Measurements from ENCODE around the gene ETV5.

DNA sequence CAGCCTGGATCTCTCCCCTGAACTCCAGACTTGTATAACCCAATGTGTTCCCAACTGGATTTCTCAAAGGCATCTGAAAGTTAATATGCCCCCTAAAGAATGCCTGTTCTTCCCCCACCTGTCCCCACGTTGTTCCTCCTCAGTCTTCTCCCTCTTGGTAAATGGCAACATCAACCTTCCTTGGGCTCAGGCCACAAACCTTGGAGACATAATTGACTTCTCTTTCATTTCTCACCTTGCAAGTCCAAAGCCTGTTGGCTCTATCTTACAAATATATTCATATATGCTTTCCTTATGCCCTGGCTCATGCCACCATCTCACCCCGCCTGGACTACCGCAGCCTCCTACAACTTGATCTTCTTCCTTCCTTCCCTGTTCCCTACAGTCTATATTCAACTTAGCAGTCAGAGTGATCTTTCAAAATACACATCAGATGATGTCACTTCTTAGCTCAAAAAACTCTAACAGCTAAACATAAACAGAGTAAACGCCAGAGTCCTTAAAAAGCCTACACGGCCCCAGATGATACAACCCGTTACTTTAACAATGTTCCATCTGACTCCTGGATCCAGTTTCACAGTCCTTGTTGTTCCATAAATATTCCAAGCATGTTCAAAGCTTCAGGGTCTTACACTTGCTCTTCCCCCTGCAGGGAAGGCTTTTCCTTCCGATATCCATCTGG is 66.2 kb downstream of the ETV5 start:
- TF ChIP-seq, protein P1, sequence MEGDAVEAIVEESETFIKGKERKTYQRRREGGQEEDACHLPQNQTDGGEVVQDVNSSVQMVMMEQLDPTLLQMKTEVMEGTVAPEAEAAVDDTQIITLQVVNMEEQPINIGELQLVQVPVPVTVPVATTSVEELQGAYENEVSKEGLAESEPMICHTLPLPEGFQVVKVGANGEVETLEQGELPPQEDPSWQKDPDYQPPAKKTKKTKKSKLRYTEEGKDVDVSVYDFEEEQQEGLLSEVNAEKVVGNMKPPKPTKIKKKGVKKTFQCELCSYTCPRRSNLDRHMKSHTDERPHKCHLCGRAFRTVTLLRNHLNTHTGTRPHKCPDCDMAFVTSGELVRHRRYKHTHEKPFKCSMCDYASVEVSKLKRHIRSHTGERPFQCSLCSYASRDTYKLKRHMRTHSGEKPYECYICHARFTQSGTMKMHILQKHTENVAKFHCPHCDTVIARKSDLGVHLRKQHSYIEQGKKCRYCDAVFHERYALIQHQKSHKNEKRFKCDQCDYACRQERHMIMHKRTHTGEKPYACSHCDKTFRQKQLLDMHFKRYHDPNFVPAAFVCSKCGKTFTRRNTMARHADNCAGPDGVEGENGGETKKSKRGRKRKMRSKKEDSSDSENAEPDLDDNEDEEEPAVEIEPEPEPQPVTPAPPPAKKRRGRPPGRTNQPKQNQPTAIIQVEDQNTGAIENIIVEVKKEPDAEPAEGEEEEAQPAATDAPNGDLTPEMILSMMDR (IDR thresholded peaks at IDR 0.05; ENCODE audit: extremely low read depth in 1 of 2, insufficient read depth in 1 of 2, low read depth in 1 of 2, low read length in 2 of 2): no peak
- no peak for TF ChIP-seq POLR2A (IDR thresholded peaks at IDR 0.05; ENCODE audit: low read depth, low read length)
